A549 treated with CpdA at 1 μM for 4 hours (cell line): ENCODE data around the gene LDLRAD4. TPM values are rescaled to one million over a fixed set of nuclear protein-coding genes. Genes with fewer than 3 reads are reported as not detected.

Experiments
- total RNA-seq: library from RNA; stranded (reverse); fragments of 200-300 nt; extraction: Qiagen RNA extraction; gene quantifications from 5 replicates; pipeline ENCODE4 v1.2.3, GENCODE V29; 2022; ENCODE audit warnings: low read depth

Gene LDLRAD4
- total RNA-seq: 1.6 to 2.7 TPM (median 1.7 TPM) in 5 replicates

GRCh38 chr18:13218368-13218991, at the start of gene LDLRAD4:
TSS of gene LDLRAD4 (plus strand) at chr18:13218760.

Other genes with a start within 250 kb of the LDLRAD4 start
- 7.7 to 11.8 TPM (median 8.6 TPM) in 5 replicates for gene CEP192, start 227.4 kb upstream of the LDLRAD4 start, total RNA-seq